ENCODE results near the gene RAB24. TPM values are rescaled to one million over a fixed set of nuclear protein-coding genes. Genes with fewer than 3 reads are reported as not detected.
"Not testable (repeated sequence)": the region's sequence is repeated elsewhere in the genome, so short reads cannot be mapped to it uniquely, and the experiment has no call there.

Gene RAB24
- polyA plus RNA-seq, 3 donors: 30.0 to 33.6 (median 30.9) TPM

DNA sequence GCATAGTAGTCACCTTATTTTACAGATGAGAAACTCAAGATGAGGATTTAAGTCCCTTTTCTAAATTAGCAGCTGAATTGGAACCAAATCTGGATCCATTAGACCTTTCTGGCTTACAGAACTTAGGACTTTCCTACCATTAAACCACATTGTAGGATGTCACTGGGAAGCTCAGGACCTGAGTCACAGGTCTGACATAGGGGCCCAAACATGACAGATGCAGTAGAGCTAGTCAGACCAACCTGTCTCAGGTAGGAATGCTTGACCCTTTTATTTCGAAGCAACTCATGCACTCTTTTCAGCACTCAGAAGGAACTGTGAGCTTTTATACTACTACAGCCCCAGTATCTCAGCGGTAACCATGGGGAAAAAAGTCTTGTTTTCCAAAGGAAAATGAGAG lies 2.6 kb downstream of the RAB24 start:
- no peak for DNase-seq

GRCh38 chr5:177300236-177300880 lies 3.2 kb downstream of the RAB24 start:
- no peak for DNase-seq

- DNase-seq: no peak
Observed at GRCh38 chr5:177299697-177300096, 3.8 kb downstream of the RAB24 start.

DNA sequence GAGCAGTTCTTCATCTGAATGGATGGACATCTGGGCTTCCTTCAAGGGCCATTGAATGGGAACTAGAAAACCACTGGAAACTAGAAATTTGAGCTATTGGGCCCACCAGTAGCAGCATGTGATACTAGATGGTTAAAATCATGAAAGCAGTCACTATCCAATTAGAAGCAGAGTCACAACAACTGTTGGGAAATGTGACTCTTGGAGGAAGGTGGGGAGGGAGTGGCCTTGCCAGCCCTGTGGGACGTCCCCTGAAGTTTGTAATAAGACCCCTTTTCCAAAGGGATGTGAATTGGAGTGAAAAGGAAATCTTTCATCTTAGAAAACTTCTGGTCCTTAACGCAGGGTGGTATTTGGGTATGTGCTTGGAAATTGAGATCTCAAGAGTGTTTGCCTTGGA lies 5.6 kb downstream of the RAB24 start:
- no peak for DNase-seq

DNA sequence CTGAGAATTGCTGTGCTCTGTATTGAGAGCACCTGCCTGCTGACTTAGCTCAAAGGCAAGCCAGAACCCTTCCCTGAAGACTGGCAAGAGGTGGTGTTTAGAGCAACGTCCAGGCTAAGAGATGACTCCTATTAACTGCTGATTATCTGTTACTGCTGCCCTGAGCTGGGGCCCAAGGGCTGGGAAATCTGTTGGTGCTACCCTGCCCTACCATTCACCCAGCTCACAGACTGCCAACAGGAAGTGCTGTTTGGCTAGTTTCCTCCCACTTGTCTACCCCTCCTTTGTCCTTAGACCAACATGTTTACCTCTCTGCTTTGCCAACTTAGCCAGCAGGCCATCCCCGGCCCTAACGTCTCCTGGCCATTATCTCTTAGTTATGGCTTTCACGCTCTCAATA lies 6.9 kb downstream of the RAB24 start:
- no peak for DNase-seq

DNA sequence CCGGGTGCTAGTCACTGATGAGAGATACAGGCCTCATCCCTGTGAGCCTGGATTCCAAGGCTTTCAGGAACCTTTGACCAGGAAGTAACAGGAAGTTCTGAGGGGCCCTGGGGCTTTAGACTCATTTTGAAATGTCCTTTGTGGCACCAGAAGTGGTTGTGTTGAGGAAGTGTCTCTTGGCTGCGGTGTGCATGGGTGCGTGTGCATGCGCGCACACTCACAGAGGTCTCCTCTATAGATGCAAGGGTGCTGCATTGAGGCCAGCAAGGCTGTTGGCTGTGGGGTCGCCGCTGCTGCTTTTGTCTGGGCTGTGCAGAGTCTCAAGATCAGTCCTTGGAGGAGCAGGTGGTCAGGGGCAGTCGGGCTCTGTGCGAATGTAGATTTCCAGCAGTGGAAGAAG lies 7.6 kb downstream of the RAB24 start:
- DNase-seq: no peak

- no peak for DNase-seq
Observed at GRCh38 chr5:177294632-177295031, 8.9 kb downstream of the RAB24 start.

- DNase-seq: no peak
Observed at GRCh38 chr5:177293819-177294581, 9.5 kb downstream of the RAB24 start.

DNA sequence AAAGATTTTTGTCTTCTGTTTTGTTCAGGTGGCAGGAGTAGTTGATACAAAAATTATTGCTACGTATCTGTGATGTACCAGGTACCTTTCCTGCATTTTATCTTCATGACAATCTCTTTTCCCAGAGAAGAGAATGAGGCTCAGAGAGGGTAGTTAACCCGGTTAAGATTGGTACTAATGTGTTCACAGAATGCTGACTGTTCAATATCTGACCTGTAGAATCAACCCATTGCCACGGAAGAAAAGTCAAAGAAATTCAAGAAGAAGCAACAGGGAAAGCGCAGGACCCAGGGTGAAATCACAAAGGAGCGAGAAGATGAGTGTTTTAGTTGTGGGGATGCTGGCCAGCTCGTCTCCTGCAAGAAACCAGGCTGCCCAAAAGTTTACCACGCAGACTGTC lies 11.8 kb downstream of the RAB24 start:
- no peak for DNase-seq

DNA sequence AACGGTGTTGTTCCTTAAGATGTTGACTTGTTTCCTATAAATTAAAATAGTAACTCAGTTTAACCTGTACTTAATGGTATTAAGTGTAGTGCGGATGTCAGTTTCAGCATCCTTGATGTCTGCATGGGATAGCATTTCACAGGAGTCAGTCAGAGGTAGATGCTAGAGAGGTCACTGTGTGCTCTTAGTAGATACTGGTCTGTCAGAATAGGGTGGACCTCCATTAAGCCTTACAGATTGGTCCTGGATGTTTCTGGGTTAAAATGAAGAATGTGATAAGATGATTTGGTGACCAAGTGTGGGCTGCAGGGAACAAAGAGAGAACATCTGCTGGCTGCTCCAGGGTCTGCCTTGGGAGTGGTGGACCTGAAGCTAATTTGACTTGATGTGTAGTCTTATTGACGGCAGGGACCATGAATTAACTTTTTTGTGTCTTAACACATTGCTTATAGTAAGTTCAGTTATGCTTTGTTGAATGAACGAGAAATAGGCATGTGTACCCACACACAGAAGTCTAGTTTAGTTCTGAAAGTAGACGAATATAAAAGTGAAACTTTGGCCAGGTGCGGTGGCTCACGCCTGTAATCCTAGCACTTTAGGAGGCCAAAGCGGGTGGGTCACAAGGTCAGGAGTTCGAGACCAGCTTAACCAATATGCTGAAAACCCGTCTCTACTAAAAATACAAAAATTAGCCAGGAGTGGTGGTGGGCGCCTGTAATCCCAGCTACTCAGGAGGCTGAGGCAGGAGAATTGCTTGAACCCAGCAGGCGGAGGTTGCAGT lies 12.5 kb downstream of the RAB24 start:
- no peak for DNase-seq

- no peak for DNase-seq
Observed at GRCh38 chr5:177288191-177288590, 15.3 kb downstream of the RAB24 start.

- no peak for DNase-seq
Observed at GRCh38 chr5:177276886-177277285, 26.6 kb downstream of the RAB24 start.

DNA sequence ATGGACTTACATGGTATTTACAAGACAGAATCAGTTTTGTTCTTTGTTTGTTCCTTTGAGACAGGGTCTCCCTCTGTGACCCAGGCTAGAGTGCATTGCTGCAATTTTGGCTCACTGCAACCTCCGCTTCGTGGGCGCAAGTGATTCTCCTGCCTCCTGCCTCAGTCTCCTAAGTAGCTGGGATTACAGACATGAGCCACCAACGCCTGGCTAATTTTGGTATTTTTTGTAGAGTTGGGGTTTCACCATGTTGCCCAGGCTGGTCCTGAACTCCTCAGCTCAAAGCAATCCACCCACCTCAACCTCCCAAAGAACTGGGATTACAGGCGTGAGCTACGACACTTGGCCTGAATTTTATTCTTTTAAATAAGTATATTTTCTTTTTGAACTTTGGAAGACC lies 27.6 kb downstream of the RAB24 start:
- no peak for DNase-seq

DNA sequence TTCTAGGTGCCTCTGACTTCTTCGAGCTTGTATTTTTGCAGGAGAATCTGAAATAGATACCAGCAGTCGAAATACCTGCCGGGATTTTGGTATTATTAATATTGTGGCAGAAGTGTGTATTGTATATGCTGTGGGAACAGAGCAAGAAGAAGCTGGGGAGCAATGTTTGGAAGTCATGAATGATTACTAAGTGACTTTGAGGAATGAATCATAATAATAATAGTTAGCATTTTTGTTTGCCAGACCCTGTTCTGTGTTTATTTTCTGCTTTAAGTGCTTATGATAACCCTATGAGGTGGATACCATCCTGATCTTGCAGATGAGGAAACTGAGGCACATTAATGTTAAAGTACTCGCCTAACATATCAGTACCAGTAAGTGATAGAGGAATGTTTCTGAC lies 32.4 kb downstream of the RAB24 start:
- DNase-seq: no peak

- no peak for DNase-seq
Observed at GRCh38 chr5:177270653-177271052, 32.9 kb downstream of the RAB24 start.

DNA sequence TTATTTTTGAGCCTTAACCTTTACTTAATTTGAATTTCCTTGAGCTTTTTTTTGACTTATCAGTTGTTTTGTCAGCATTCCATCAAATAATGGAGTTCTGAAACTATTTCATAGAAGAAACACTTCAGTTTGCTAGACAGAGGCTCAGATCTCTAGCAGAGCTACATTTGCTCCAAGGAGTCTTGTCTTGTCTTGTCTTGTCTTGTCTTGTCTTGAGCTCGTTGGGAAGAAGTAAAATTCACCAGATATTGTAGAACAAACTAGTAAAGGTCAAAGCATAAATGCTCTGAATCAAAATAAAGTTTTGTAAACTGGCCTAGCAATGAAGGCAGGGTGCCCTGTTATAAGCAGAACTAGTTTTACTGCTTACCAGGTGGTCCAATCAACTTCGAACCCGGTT lies 33.5 kb downstream of the RAB24 start:
- DNase-seq: no peak

- DNase-seq: no peak
Observed at GRCh38 chr5:177269232-177269895, 34.2 kb downstream of the RAB24 start.

GRCh38 chr5:177265395-177265794 lies 38.1 kb downstream of the RAB24 start:
- DNase-seq: no peak

GRCh38 chr5:177264178-177264577 lies 39.3 kb downstream of the RAB24 start:
- DNase-seq: no peak

- DNase-seq: no peak
Observed at GRCh38 chr5:177261510-177261909, 42.0 kb downstream of the RAB24 start.

- no peak for DNase-seq
Observed at GRCh38 chr5:177260961-177261360, 42.6 kb downstream of the RAB24 start.

GRCh38 chr5:177258711-177259110 lies 44.8 kb downstream of the RAB24 start:
- not testable (repeated sequence) for DNase-seq
